Activated CD8-positive, alpha-beta memory T cell treated with anti-CD3 and anti-CD28 coated beads, Interleukin-2, amount 50 U/mL, for 1 hour (primary cell): Measurements from ENCODE around the gene ARHGAP1.
"Not testable (repeated sequence)": the region's sequence is repeated elsewhere in the genome, so short reads cannot be mapped to it uniquely, and the experiment has no call there.

Experiments used
- DNase-seq: peaks from one replicate; pipeline ENCODE4 v3.0.0-alpha.2; 2020; ENCODE audit errors: extremely low read depth

The ARHGAP1 gene

GRCh38 chr11:46723359-46723680, 22.9 kb upstream of the ARHGAP1 start:
- no peak for DNase-seq

- no peak for DNase-seq
Measured at GRCh38 chr11:46722566-46723358, 22.3 kb upstream of the ARHGAP1 start.

DNA sequence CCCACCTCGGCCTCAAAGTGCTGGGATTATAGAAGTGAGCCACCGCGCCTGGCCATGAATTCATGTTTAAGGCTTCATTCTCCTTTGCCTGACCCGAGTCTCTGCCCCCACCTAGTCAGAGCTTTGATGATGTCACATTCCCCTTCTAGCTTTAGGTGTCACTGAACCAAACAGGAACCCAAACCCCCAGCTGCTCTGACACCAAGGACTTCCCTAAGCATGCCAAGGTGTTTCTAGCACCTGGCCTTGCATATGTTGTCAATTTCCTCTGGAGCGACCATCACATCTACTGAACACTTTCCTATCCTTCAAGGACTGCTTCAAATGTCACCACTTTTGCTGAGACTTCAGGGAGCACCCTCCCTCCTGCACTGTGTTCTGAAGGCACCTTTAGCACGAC, 20.9 kb upstream of the ARHGAP1 start:
- DNase-seq, result no peak

GRCh38 chr11:46719543-46720218, 19.3 kb upstream of the ARHGAP1 start:
- DNase-seq, result no peak

DNA sequence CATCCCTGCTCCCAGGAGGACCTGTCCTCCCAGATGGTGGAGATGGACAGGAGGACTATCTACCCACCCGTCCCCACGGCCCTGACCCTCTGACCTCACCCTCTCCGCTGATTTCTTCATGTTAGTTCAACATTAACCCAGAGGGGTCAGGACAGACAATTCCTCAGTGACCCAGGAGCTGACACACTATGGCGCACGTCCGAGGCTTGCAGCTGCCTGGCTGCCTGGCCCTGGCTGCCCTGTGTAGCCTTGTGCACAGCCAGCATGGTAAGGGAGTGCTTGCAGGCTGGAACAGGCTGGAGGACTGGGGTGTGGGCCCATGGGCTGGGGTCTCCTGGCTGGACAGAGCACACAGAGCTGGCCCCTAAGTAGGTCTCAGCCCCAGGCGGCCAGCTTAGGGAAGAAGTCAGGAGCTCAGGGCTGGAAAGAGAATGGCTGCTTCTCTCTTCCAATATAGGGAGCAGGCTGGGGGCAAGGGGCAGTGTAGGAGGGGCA, 18.7 kb upstream of the ARHGAP1 start, which contains the start of gene F2:
F2 (plus strand) TSS at position 166 of the 495 bp plus-strand sequence; CDS start at position 189, 23 bp downstream.
- no peak for DNase-seq

DNA sequence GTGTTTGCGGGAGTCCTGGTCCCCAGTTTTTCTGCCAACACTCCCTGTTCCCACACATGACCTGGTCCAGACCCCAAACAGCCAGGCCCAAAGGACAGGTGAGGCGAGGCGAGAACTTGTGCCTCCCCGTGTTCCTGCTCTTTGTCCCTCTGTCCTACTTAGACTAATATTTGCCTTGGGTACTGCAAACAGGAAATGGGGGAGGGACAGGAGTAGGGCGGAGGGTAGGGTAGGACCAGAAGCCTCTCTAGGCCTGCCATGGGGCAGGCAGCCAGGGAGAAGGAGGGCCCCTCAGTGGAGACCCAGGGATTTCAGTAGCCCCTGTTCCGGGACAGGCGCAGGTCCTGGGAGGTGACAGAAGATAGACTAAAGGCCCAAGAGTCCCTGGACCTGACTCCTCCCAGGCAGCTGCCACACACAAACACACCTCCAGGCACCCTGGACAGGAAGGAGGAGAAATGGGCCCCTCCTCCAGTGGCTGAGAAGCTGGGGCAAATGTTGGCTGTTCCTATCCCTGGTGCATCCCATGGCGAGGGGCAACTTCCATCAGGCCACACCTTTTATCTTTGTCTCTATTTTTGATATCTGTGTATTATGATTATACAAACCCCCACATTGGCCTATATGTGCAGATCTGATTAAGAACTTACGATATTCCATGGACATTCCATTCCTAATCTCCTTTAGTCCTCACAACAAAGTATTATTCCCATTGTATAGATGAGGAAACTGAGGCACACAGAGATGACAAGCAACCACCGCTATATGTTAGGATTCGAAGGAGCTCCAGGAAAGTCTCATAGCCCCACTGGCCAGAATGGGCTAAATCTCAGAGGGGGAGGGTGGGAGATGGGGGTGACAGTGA, 18.0 kb upstream of the ARHGAP1 start:
- DNase-seq, result no peak

- not testable (repeated sequence) for DNase-seq
Measured at GRCh38 chr11:46717825-46718154, 17.4 kb upstream of the ARHGAP1 start.

GRCh38 chr11:46712874-46713576, 12.6 kb upstream of the ARHGAP1 start:
- no peak for DNase-seq

- DNase-seq, result no peak
Measured at GRCh38 chr11:46711303-46711702, 10.9 kb upstream of the ARHGAP1 start.

- no peak for DNase-seq
Measured at GRCh38 chr11:46710821-46711269, 10.4 kb upstream of the ARHGAP1 start.

DNA sequence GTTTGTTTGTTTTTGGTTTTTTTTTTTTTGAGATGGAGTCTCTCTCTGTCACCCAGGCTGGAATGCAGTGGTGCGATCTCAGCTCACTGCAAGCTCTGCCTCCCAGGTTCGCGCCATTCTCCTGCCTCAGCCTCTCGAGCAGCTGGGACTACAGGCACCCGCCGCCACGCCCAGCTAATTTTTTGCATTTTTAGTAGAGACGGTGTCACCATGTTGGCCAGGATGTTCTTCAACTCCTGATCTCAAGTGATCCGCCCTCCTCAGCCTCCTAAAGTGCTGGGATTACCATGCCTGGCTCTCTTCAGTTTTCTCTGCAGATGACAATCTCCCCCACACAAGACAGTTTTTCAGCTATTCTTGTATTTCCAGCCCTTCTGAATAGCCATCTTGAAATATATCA, 8.9 kb upstream of the ARHGAP1 start:
- DNase-seq, result not testable (repeated sequence)

GRCh38 chr11:46706886-46707285, 6.5 kb upstream of the ARHGAP1 start:
- no peak for DNase-seq

GRCh38 chr11:46705070-46705688, 4.8 kb upstream of the ARHGAP1 start:
- DNase-seq, result no peak

DNA sequence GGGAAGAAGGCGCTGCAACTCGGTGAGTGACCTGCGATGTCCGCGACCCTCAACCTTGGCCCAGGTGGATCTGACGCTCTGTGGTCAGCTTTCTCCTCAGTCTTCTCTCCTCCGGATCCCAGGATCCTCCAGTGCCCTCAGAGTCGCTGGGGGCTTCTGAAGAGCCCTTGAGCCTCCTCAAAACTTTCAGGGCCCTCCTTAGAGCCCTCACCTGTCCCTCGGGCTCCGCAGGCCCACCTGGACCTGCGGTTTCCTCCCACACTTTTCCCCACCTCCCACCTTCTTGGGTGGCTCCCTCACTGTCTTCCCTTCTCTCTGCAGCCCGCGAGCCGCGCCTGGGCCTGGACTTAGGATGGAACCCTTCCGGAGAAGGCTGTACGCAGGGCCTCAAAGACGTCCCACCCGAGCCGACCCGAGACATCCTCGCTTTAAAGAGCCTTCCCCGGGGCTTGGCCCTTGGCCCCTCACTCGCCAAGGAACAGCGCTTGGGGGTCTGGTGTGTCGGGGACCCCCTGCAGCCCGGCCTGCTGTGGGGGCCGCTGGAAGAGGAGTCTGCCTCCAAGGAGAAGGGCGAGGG, 747 bp upstream of the ARHGAP1 start:
- no peak for DNase-seq

- no peak for DNase-seq
Measured at GRCh38 chr11:46698597-46698996, 1.8 kb downstream of the ARHGAP1 start.

- no peak for DNase-seq
Measured at GRCh38 chr11:46697723-46698122, 2.7 kb downstream of the ARHGAP1 start.

DNA sequence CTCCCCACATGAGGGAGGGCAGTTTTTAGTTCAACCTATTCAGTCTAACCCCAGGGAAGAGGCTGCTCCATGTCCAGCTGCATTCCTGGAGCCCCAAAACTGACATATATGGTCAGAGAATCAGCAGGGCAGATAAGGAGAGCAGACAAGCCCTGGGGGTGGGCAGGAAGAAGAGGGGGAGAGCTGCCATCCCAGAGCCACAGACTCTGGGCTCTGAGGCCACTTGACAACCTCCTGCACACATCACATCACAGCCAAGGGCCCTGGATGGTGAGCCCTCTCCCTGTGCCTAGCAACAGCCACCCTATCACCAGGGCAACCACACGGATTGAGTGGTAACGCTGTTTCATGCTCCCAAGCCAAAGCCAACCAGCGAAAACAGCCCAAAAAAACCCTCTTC, 3.1 kb downstream of the ARHGAP1 start:
- DNase-seq, result no peak

GRCh38 chr11:46696212-46696558, 4.2 kb downstream of the ARHGAP1 start:
- no peak for DNase-seq

GRCh38 chr11:46695345-46696211, 4.8 kb downstream of the ARHGAP1 start:
- no peak for DNase-seq

DNA sequence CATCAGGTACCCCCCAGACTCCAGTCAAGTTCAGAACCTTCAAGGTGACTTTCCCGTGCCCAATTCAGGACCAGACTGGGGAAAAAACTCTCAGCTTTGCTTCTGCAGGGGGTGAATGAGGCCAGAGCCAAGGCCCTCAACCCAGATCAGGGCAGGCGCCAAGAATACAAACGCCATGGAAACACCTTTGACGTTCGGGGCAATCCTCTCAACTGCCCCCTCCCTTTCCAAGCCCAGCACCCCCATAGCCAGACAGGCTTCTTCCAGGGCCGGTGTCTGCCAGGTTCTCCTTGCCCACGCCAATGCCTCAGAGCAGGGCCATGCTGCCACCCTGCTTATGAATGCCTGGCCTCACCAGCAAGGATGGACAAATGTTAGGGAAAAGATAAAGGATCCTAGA, 5.8 kb downstream of the ARHGAP1 start:
- DNase-seq, result no peak
